GM19463 (cell line): ENCODE measurements around the gene USP35.
A peak's percentile ranks its signal among the peaks of the same experiment; 100 is the strongest.

Source experiments
- ATAC-seq: cut with Tn5 transposase; IDR thresholded peaks from one replicate; pipeline ENCODE4 v1.9.1; 2021; ENCODE audit warnings: mild to moderate bottlenecking, moderate library complexity; ENCODE audit not compliant: unreplicated experiment

Gene USP35

GRCh38 chr11:78188286-78189173 is at the start of gene USP35, which contains the start of gene KCTD21:
USP35 (plus strand) TSS chr11:78188919; CDS start chr11:78196246, 7,327 bp downstream.
KCTD21 (minus strand) TSS chr11:78188626; CDS start chr11:78174554, 14,072 bp downstream.
- peak; percentile 94 for ATAC-seq

- peak; percentile 94 for ATAC-seq
These were observed 49.0 kb upstream of the USP35 start, which contains the start of gene ALG8 for GRCh38 chr11:78139422-78140391. ALG8 (minus strand) TSS chr11:78139626; CDS start chr11:78139588, 38 bp downstream.

GRCh38 chr11:78140392-78141077 is 48.2 kb upstream of the USP35 start:
- ATAC-seq = no peak

- no peak for ATAC-seq
These were observed 43.2 kb upstream of the USP35 start for GRCh38 chr11:78145511-78146025.

- no peak for ATAC-seq
These were observed 40.9 kb upstream of the USP35 start for GRCh38 chr11:78147807-78148206.

- ATAC-seq = no peak
These were observed 39.1 kb upstream of the USP35 start for GRCh38 chr11:78149646-78150045.

GRCh38 chr11:78150346-78150745 is 38.4 kb upstream of the USP35 start:
- ATAC-seq = no peak

- ATAC-seq = no peak
These were observed 38.0 kb upstream of the USP35 start for GRCh38 chr11:78150754-78151153.

GRCh38 chr11:78151804-78152203 is 36.9 kb upstream of the USP35 start:
- ATAC-seq = no peak

- no peak for ATAC-seq
These were observed 32.4 kb upstream of the USP35 start for GRCh38 chr11:78156127-78156844.

GRCh38 chr11:78158987-78159652 is 29.6 kb upstream of the USP35 start:
- no peak for ATAC-seq

- ATAC-seq = no peak
These were observed 28.2 kb upstream of the USP35 start for GRCh38 chr11:78160557-78160956.

GRCh38 chr11:78161346-78161745 is 27.4 kb upstream of the USP35 start:
- no peak for ATAC-seq

- no peak for ATAC-seq
These were observed 26.8 kb upstream of the USP35 start for GRCh38 chr11:78161962-78162371.

- ATAC-seq = no peak
These were observed 24.9 kb upstream of the USP35 start for GRCh38 chr11:78163828-78164227.

- no peak for ATAC-seq
These were observed 24.2 kb upstream of the USP35 start for GRCh38 chr11:78164471-78164870.

GRCh38 chr11:78166855-78167469 is 21.8 kb upstream of the USP35 start:
- ATAC-seq = no peak

GRCh38 chr11:78168539-78169477 is 19.9 kb upstream of the USP35 start:
- no peak for ATAC-seq
